ENCODE measurements around the gene TFF3.

TFF3 gene

GRCh38 chr21:42320791-42321190 lies 5.6 kb upstream of the TFF3 start:
- DNase-seq (ENCODE audit: low read depth in 2 of 2) = no peak

- DNase-seq (ENCODE audit: low read depth in 2 of 2) = no peak
Measured at GRCh38 chr21:42319851-42320572, 4.8 kb upstream of the TFF3 start.

GRCh38 chr21:42319376-42319775 lies 4.2 kb upstream of the TFF3 start:
- DNase-seq (ENCODE audit: low read depth in 2 of 2) = no peak

- DNase-seq (ENCODE audit: low read depth in 2 of 2) = no peak
Measured at GRCh38 chr21:42317826-42318746, 2.9 kb upstream of the TFF3 start.

GRCh38 chr21:42317341-42317741 lies 2.1 kb upstream of the TFF3 start:
- DNase-seq (ENCODE audit: low read depth in 2 of 2) = no peak

- DNase-seq (ENCODE audit: low read depth in 2 of 2) = no peak
Measured at GRCh38 chr21:42316891-42317290, 1.7 kb upstream of the TFF3 start.

- DNase-seq (ENCODE audit: low read depth in 2 of 2) = no peak
Measured at GRCh38 chr21:42314616-42315295, 453 bp downstream of the TFF3 start.

- no peak for DNase-seq (ENCODE audit: low read depth in 2 of 2)
Measured at GRCh38 chr21:42313501-42313969, 1.7 kb downstream of the TFF3 start.

GRCh38 chr21:42312626-42313104 lies 2.5 kb downstream of the TFF3 start:
- no peak for DNase-seq (ENCODE audit: low read depth in 2 of 2)

- no peak for DNase-seq (ENCODE audit: low read depth in 2 of 2)
Measured at GRCh38 chr21:42311816-42312625, 3.2 kb downstream of the TFF3 start.

- no peak for DNase-seq (ENCODE audit: low read depth in 2 of 2)
Measured at GRCh38 chr21:42311160-42311559, 4.0 kb downstream of the TFF3 start.

- no peak for DNase-seq (ENCODE audit: low read depth in 2 of 2)
Measured at GRCh38 chr21:42310411-42311001, 4.7 kb downstream of the TFF3 start.

- DNase-seq (ENCODE audit: low read depth in 2 of 2) = peak in 1 of 2 experiments; percentile 1
Measured at GRCh38 chr21:42309753-42310213, 5.4 kb downstream of the TFF3 start.

- DNase-seq (ENCODE audit: low read depth in 2 of 2) = no peak
Measured at GRCh38 chr21:42308914-42309752, 6.1 kb downstream of the TFF3 start.

- DNase-seq (ENCODE audit: low read depth in 2 of 2) = no peak
Measured at GRCh38 chr21:42308161-42308913, 6.9 kb downstream of the TFF3 start.

GRCh38 chr21:42307106-42307505 lies 8.1 kb downstream of the TFF3 start:
- DNase-seq (ENCODE audit: low read depth in 2 of 2) = no peak

- DNase-seq (ENCODE audit: low read depth in 2 of 2) = no peak
Measured at GRCh38 chr21:42306366-42307035, 8.7 kb downstream of the TFF3 start.

- DNase-seq (ENCODE audit: low read depth in 2 of 2) = no peak
Measured at GRCh38 chr21:42305707-42306147, 9.5 kb downstream of the TFF3 start.
